ENCODE data around the gene RAPGEF4. TPM values are rescaled to one million over a fixed set of nuclear protein-coding genes. Genes with fewer than 3 reads are reported as not detected.
A peak's percentile ranks its signal among the peaks of the same experiment; 100 is the strongest.

Gene RAPGEF4
- total RNA-seq, 6 experiments from 2014 or later = 9.5 to 18.4 (median 14.7) TPM

DNA sequence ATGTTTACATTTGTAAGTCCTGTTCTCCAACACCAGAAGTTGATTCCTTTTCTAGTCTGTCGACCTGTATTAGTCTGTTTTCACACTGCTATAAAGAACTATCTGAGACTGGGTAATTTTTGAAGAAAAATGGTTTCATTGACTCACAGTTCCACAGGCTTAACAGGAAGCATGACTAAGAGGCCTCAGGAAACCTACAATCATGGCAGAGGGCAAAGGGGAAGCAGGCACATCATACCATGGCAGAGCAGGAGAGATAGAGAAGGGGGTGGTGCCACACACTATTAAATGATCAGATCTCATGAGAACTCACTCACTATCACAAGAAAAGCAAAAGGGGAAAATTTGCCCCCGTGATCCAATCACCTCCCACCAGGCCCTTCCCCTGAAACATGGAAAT is 227.2 kb downstream of the RAPGEF4 start:
- no peak for DNase-seq
- H3K36me3 ChIP-seq = no peaks in the 10 kb centered on the region
- ATAC-seq = no peak
- no peak overlapping the region for H3K4me3 ChIP-seq
- TF ChIP-seq POLR2A (IDR thresholded peaks at IDR 0.05) = no peak
- TF ChIP-seq, protein P1, sequence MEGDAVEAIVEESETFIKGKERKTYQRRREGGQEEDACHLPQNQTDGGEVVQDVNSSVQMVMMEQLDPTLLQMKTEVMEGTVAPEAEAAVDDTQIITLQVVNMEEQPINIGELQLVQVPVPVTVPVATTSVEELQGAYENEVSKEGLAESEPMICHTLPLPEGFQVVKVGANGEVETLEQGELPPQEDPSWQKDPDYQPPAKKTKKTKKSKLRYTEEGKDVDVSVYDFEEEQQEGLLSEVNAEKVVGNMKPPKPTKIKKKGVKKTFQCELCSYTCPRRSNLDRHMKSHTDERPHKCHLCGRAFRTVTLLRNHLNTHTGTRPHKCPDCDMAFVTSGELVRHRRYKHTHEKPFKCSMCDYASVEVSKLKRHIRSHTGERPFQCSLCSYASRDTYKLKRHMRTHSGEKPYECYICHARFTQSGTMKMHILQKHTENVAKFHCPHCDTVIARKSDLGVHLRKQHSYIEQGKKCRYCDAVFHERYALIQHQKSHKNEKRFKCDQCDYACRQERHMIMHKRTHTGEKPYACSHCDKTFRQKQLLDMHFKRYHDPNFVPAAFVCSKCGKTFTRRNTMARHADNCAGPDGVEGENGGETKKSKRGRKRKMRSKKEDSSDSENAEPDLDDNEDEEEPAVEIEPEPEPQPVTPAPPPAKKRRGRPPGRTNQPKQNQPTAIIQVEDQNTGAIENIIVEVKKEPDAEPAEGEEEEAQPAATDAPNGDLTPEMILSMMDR (IDR thresholded peaks at IDR 0.05) = no peak
- intact Hi-C loops (cut with DNase I) = no loop called here
- peaks cover 0 to 25% (median 11%) of the 10 kb centered on the region in 4 donors for H3K4me1 ChIP-seq
- WGBS (ENCODE audit: insufficient coverage, low coverage, low lambda C conversion rate, missing lambda C conversion rate) = 62% methylated on average over 2 of the region's 2 CpGs
- H3K27ac ChIP-seq = no peak overlapping the region
- H3K9me3 ChIP-seq = no peaks in the 10 kb centered on the region
- H3K27me3 ChIP-seq = no peaks in the 10 kb centered on the region

DNA sequence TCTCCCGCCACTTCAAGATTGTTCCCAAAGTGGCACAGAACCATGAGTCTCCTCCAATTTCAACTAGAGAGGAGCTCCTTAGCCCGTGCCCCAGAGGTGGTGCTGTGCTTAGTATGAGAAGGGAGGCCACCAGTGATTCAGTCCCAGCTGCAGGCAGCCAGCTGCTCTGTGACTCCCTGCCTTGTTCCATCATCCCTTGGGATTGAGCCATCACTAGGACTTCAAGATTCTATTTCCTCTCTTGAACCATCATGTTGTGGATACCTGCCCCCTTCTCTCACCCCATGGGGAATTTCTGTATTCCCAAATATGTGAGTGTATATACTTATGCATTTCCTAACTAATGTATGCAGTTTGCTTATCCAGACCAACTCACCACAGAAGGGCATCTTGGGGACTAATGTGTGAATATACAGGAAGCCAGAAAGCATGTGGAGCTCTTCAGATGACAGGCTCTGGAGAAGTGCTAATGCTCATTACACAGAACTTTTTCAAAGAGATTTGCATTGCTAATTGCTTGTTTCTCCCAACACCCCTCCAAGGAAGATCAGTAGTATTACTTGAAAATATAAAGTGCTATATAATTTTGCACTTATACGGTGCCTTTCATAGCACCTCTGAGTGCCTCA is 229.0 kb downstream of the RAPGEF4 start:
- H3K27ac ChIP-seq = no peak overlapping the region
- intact Hi-C loops (cut with DNase I) = no loop called here
- no peak overlapping the region for H3K4me3 ChIP-seq
- peaks cover 0 to 38% (median 20%) of the 10 kb centered on the region in 4 donors for H3K4me1 ChIP-seq
- no peaks in the 10 kb centered on the region for H3K27me3 ChIP-seq
- TF ChIP-seq, protein P1 (IDR thresholded peaks at IDR 0.05) = no peak
- TF ChIP-seq POLR2A (IDR thresholded peaks at IDR 0.05) = no peak
- 100% methylated on average over 2 of the region's 3 CpGs for WGBS (ENCODE audit: insufficient coverage, low coverage, low lambda C conversion rate, missing lambda C conversion rate)
- H3K9me3 ChIP-seq = no peaks in the 10 kb centered on the region
- DNase-seq (no peak), ATAC-seq (no peak)
- H3K36me3 ChIP-seq = no peaks in the 10 kb centered on the region

DNA sequence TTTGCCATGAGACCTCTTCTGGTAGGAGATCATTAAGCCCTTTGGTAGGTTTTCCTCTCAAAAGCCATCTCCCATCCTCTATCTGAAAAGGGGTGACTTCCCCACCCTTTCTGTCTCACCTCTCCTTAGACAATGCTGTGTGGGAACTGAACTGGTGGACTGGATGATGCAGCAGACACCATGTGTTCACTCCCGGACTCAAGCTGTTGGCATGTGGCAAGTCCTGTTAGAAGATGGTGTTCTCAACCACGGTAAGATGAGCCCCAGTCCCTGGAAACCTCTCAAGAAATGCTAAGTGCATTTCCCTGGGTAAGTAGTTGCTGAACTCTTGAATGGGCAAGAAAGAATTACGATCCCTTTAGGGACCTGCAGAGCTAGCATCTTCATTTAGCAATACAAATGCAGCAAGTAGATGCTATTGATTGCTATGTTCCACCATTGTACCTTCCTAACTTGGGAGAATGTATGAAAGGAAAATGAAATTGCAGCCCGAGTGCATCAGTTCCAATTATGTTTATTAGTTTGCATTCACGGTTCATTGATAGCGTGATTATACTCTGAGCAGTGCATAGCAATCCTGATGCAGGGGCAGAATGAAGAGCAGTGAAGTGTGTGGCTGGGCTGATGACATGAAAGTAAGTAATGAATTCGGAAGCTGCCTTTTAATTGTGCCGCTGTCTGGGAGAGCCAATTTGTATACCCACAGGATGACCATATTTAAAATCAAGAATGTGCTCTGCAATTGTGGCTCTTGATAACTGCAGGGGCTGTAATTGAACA is 230.0 kb downstream of the RAPGEF4 start:
- ATAC-seq = no peak

DNA sequence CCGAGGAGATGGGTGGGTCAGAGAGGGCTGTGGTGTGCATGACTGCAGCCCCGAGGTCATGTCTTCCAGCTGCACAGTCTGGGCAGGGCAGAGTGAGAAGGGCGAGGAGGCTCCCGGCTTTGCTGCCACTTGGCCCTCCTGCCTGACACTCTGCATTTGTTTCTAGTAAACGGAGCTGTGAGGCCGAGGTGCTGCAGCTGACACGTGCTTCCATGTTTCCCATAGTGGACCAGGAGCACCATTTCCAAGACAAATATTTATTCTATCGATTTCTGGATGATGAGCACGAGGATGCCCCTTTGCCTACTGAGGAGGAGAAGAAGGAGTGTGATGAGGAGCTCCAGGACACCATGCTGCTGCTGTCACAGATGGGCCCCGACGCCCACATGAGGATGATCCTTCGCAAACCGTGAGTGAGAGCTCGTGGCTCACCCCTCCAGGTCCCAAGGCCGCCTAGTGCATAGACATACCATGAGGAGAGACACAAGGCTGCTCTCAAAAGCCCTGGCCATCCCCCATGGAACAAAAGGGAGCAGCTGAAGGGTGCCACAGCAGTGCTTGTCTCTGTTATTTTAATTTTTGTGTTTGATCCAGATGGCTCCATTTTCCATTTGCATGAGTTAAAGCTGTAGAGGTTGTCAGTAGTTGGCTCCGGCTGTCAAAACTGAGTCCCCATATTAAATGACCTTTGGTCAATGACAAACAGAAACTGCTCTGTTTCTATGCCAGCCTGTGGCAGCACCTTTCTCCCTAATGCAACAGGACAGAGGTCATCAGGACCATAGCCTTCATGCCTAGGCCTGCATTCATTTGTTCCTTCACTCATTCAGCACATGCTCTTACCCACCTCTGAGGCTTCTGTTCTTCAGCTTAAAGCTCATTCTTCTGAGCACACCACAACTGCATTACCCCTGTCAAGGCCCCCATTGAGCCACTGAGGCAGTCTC is 231.7 kb downstream of the RAPGEF4 start:
- Histone ChIP-seq H3K36me3 (no peaks in the 10 kb centered on the region), H3K9me3 (no peaks in the 10 kb centered on the region), H3K27ac (peak overlapping the region; percentile 93 to 98 (median 94)), H3K4me1 (peaks cover 0 to 41% (median 23%) of the 10 kb centered on the region in 4 donors), H3K4me3 (peak overlapping the region in 2 of 3 donors; percentile 32 to 43), H3K27me3 (no peaks in the 10 kb centered on the region)
- peak; percentile 75 to 86 (median 81) for ATAC-seq
- DNase-seq = peak; percentile 65 to 86 (median 83)
- intact Hi-C loops (cut with DNase I) = no loop called here
- 19% methylated on average over 8 of the region's 16 CpGs for WGBS (ENCODE audit: insufficient coverage, low coverage, low lambda C conversion rate, missing lambda C conversion rate)
- TF ChIP-seq, protein P1 (IDR thresholded peaks at IDR 0.05) = no peak
- peak; percentile 58 for TF ChIP-seq POLR2A (IDR thresholded peaks at IDR 0.05)

More for the DNA sequence above, 230.0 kb downstream of the RAPGEF4 start:
- Histone ChIP-seq H3K27me3 (no peaks in the 10 kb centered on the region), H3K4me3 (no peak overlapping the region), H3K9me3 (no peaks in the 10 kb centered on the region), H3K27ac (peak overlapping the region in 1 of 3 donors; percentile 98), H3K36me3 (no peaks in the 10 kb centered on the region), H3K4me1 (peaks cover 0 to 41% (median 20%) of the 10 kb centered on the region in 4 donors)
- WGBS (ENCODE audit: insufficient coverage, low coverage, low lambda C conversion rate, missing lambda C conversion rate) = 89% methylated on average over 6 of the region's 8 CpGs
- no peak for DNase-seq
- TF ChIP-seq, protein P1 (IDR thresholded peaks at IDR 0.05) = no peak
- TF ChIP-seq POLR2A (IDR thresholded peaks at IDR 0.05) = no peak
- intact Hi-C loops (cut with DNase I) = no loop called here
